Spleen (tissue), 7 donors: Measurements from ENCODE around the gene P2RY2.

ENCODE experiments used
- CTCF ChIP-seq, 11 experiments: fragments of 200-600 bp in 7 of 11; fragments of 450-650 bp in 4 of 11; sonication (generic) in 4 of 11; IDR thresholded peaks in 8 of 11; conservative IDR thresholded peaks in 3 of 11; 1 replicate in 7 of 11; 2 replicates in 4 of 11; pipeline versions ENCODE4 v1.4.0 to v1.8.0; 2016 to 2021; ENCODE audit warnings: antibody characterized with exemption in 11 of 11, inconsistent platforms in 4 of 11, mild to moderate bottlenecking in 1 of 11
- POLR2A ChIP-seq, 3 donors: fragments of 450-650 bp; IDR thresholded peaks; one replicate each; pipeline ENCODE4 v1.5.1; 2017; ENCODE audit warnings: antibody characterized with exemption in 3 of 3, mild to moderate bottlenecking in 1 of 3
- donor health status: DM: no; HTN: no; CAD: no; lungs with moderate emphysema.
- donor health status: DM: no; HTN: no; CAD: no.
- donor health status: DM: no; HTN: no; CAD: no.

GRCh38 chr11:73252577-73253191, 34.6 kb downstream of the P2RY2 start:
- TF ChIP-seq CTCF (IDR thresholded peaks at IDR 0.05 in 8 of 11, conservative IDR thresholded peaks at IDR 0.05 in 3 of 11) (no peak), POLR2A (IDR thresholded peaks at IDR 0.05) (no peak)
